Esophagus mucosa (tissue), 1 donor: ENCODE data around the gene MRTFA. TPM values are rescaled to one million over a fixed set of nuclear protein-coding genes. Genes with fewer than 3 reads are reported as not detected.
"Not testable (repeated sequence)": the region's sequence is repeated elsewhere in the genome, so short reads cannot be mapped to it uniquely, and the experiment has no call there.

Experiments
- ATAC-seq: fragments of 200-7000 bp; cut with Tn5 transposase; one replicate; pipeline ENCODE4 v1.9.1; 2020
- total RNA-seq: library from RNA; stranded (reverse); gene quantifications from one replicate; pipeline ENCODE4 v1.2.4, GENCODE V29; 2023
- donor health status: DM: yes; HTN: yes; CAD: no.

Gene MRTFA
- total RNA-seq, 1 donor from 2014 or later: 19.4 TPM

DNA sequence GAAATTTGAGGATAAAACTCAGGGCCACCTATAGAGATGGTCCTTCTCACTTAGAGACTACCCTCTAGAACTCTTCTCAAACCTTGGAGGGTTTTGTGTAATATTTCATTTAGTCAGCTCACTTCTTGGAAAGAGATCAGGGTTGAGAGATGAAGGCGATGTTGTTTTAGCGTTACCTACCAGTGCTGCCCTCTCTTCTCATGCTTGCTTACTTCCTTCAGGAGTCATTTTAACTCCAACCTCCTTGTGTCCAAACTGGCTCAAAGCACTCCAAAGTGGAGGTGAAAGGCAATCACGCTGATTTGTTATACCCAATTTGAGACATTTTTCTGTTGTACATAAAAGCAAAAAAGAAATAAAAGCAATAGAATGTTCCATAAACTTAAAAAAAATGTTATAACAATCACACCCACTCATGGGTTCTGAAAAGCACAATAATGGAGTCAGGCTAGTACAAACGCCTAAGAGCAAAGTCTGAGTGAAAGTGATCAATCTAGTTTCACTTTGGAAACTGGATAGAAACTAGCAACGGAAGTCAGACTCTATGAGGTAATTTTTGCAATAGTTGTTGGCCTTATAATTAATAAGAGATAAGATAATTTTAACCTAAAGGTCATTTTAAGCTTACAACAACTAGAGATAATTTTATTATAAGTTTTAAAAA, 117.1 kb downstream of the MRTFA start:
- no peak for ATAC-seq

- ATAC-seq: no peak
Measured at GRCh38 chr22:40518840-40519239, 117.7 kb downstream of the MRTFA start.

DNA sequence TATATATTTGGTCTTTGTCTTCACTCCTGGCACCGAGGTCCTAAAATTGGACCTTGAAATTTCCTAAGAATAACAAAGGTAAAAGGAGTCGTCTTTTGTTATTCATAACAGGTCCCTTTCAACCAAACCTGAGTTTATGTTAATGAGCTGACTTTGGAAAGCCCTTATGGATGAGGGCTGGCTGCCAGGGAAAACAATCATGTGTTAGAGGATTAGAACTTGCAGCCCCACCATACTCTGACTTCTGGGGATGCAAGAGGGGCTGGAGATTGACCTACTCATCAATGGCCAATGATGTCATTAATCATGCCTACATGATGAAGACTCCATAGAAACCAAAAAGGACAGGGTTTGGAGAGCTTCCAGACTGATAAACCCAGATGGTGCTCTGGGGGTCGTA, 118.9 kb downstream of the MRTFA start:
- ATAC-seq: no peak

DNA sequence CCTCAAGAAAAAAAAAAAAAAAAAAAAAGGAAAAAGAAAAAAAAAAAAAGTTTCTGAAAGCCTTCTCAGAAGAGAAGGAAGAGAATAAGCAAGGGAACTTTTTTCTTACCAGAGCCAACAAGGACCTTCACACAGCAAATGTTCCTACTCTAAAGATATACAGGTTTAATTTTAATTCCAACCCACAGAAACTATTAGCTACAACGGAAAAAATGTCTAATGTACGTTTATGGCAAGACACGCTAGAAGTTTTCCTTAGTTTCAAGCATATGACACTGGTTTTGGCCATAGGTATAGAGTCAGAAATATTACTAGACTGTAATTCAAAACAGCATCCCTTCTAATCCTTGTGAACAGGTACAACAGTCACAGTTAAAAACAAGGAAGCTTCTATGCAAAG, 120.1 kb downstream of the MRTFA start:
- ATAC-seq: no peak

DNA sequence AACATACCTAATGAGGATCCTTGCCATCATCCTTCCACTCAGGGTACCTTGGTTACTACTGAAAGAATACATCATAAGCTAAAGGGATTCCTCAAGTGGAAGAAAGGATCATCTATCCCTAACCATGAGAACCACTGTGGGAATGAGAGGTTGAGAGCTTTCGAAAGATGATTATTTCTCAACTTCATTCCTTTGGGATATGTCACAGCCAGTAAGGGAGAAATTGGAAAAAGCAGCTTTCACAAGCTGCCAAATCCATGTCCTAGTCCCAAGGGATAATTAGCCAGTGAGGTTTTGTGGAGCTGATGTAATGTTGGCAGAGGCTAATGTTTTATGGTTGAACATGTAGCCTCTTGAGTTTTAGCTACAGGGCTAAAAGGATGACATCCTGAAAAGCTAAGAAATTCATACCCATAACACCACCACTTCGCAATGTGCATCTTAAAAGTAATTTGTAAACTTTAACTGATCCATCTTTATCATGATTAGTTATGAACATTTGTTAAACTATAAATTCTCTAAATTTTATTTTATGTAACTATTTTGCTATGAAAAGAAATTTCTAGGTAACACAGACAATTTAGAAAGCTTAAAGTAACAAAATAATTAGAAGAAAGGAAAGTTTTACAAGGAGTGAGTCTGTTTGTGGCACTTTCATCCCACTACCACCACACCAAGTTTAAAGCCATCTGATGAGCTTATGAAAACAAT, 123.9 kb downstream of the MRTFA start:
- ATAC-seq: peak; percentile 27

GRCh38 chr22:40511604-40512003, 124.9 kb downstream of the MRTFA start:
- no peak for ATAC-seq

DNA sequence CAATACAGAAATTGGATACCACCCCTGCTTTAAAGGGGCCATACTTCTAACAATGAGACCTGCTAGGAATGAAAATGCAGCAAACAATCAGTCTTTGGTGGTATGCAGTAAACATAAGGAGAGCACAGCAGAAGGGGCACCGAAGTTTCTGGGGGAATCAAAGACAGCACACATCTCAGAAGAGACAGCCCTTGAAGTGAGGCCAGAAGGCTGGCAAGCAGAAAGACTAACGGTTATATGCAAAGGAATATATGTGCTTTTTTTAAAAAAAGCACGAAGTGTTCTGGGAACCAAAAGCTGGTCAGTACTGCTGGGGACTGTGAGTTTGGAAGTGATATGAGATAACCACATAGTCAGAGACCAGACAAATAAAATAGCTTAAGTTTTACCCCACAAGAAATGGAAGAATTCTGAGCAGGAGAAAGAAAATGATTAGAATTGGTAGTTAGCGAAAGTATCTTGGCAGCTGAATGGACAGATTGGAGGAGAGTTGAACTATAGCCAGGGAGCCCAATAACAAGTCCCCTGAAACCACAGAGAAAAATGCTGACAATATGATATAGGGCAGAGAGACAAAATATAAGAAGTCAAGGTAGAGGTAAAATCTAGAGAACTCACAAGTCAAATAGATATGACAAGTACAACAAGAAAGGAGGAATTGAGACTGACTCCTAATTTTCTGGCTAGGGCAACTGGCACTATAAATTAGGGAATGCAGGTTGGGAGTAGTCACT, 125.7 kb downstream of the MRTFA start:
- ATAC-seq: no peak

GRCh38 chr22:40509401-40510134, 127.0 kb downstream of the MRTFA start:
- ATAC-seq: peak; percentile 19

- ATAC-seq: not testable (repeated sequence)
Measured at GRCh38 chr22:40508046-40508445, 128.5 kb downstream of the MRTFA start.

DNA sequence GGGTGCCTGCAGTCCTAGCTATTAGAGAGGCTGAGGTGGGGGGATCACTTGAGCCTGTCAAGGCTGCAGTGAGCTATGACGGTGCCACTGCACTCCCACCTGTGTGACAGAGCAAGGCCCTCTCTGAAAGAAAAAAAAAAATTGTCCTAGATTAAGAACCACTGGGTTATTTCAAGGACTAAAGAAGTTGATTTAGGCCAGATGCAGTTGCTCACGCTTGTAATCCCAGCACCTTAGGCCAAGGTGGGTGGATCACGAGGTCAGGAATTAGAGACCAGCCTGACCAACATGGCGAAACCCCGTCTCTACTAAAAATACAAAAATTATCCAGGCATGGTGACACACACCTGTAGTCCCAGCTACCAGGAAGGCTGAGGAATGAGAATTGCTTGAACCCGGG, 129.0 kb downstream of the MRTFA start:
- ATAC-seq: no peak

DNA sequence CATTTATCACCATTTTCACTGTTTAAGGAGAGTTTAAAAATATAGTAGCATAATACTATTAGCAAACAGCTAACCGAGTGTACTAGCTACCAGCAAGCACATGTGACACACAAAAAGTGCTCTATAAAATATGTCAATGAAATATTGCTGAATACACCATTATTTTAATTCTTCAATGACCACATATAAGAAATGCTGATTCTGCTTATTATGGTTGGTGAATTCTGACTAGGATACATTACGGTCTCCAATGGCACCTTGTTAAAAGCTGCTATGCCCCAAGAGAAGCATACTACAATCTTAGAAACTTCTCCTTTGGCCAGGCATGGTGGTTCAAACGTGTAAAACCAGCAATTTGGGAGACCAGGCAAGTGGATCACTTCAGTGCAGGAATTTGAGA, 129.8 kb downstream of the MRTFA start:
- ATAC-seq: no peak

GRCh38 chr22:40504285-40505249, 132.0 kb downstream of the MRTFA start:
- no peak for ATAC-seq

GRCh38 chr22:40502919-40503318, 133.6 kb downstream of the MRTFA start:
- ATAC-seq: no peak

DNA sequence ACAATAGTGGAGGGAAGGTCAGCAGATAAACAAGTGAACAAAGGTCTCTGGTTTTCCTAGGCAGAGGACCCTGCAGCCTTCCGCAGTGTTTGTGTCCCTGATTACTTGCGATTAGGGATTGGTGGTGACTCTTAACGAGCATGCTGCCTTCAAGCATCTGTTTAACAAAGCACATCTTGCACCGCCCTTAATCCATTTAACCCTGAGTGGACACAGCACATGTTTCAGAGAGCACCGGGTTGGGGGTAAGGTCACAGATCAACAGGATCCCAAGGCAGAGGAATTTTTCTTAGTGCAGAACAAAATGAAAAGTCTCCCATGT, 136.1 kb downstream of the MRTFA start:
- not testable (repeated sequence) for ATAC-seq

DNA sequence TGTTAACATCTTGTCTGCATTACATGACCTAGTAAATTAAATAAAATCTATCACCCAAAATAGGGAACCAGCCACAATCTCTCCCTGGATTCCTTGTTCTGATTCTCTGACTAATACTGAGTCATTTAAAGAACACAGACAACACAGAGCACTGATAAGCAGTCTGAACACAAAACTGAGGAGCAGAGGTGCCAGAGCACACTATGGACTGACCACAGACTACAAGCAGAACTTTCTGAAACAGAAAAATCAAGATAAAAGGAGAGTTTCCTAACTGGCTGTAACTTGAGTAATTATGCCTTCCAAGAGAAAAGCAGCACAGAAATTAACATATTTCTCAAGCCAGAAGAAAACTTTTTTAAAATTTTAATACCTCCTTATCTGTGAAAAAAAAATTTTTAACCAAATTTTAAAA, 137.3 kb downstream of the MRTFA start:
- peak; percentile 65 for ATAC-seq

- peak; percentile 71 for ATAC-seq
Measured at GRCh38 chr22:40498420-40499208, 137.9 kb downstream of the MRTFA start.

GRCh38 chr22:40493441-40493840, 143.1 kb downstream of the MRTFA start:
- ATAC-seq: no peak

DNA sequence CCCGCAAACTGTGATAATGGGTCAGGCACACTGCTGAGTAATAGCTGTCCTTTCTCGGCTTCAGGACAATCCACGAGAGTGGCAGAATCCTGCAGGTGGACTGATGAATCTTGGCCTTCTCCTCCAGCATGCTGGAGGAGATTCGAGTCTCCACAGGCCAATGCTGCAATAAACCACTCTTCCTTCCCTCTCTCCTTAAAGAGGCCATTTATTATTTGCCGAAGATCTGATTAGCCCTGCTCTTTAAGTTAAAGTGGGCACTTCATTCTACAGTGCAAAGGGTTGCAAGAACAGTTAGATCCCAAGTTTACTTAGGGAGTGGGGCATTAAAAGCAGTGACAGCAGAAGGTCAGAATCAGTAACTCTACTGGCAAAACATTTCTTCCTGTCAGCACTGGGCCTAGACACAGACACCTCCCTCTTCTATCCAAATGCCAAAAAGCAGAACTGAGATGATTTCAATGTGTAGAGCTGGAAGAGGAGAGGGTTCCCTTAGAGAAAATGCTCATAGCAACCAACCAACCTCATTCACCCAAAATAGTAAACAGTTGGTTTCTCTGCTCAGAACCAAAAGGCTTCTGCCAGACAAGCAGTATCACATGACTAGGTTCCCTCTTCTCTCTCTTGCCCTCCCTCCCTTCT, 144.4 kb downstream of the MRTFA start:
- peak; percentile 50 for ATAC-seq

- peak; percentile 38 for ATAC-seq
Measured at GRCh38 chr22:40487663-40488249, 148.8 kb downstream of the MRTFA start.

- ATAC-seq: no peak
Measured at GRCh38 chr22:40486962-40487602, 149.4 kb downstream of the MRTFA start.
